ENCODE measurements around the gene HOXB9. TPM values are rescaled to one million over a fixed set of nuclear protein-coding genes. Genes with fewer than 3 reads are reported as not detected.

HOXB9 gene
- polyA plus RNA-seq, 3 donors from 2014 or later, result not detected

Other genes with a start within 250 kb of the HOXB9 start
- gene SKAP1, start 196.1 kb downstream of the HOXB9 start, polyA plus RNA-seq, result 100 to 1,000 TPM; 325 to 458 (median 329) TPM
- not detected for gene HOXB1, start 95.3 kb downstream of the HOXB9 start, polyA plus RNA-seq
- gene HOXB2, start 81.2 kb downstream of the HOXB9 start, polyA plus RNA-seq, result 10 to 100 TPM; 15.9 to 32.6 (median 18.3) TPM
- under 1 TPM in 2 of 3 donors, not detected in 1; 0.14 to 0.53 TPM for gene HOXB4, start 48.0 kb downstream of the HOXB9 start, polyA plus RNA-seq
- under 1 TPM in 2 of 3 donors, not detected in 1; 0.26 to 0.45 TPM for gene HOXB3, start 36.1 kb downstream of the HOXB9 start, polyA plus RNA-seq
- gene HOXB5, start 32.6 kb downstream of the HOXB9 start, polyA plus RNA-seq, result not detected
- gene HOXB6, start 21.4 kb downstream of the HOXB9 start, polyA plus RNA-seq, result not detected
- gene HOXB7, start 15.3 kb downstream of the HOXB9 start, polyA plus RNA-seq, result 1 to 10 TPM in 2 of 3 donors, under 1 TPM in 1; 0.39 to 1.8 (median 1.5) TPM
- gene HOXB8, start 11.1 kb downstream of the HOXB9 start, polyA plus RNA-seq, result not detected
- not detected for gene PRAC1, start 96.2 kb upstream of the HOXB9 start, polyA plus RNA-seq
- gene PRAC2, start 96.8 kb upstream of the HOXB9 start, polyA plus RNA-seq, result not detected
- gene HOXB13, start 102.4 kb upstream of the HOXB9 start, polyA plus RNA-seq, result not detected
- gene TTLL6, start 190.9 kb upstream of the HOXB9 start, polyA plus RNA-seq, result not detected
- 100 to 1,000 TPM; 164 to 267 (median 199) TPM for gene CALCOCO2, start 204.7 kb upstream of the HOXB9 start, polyA plus RNA-seq

All from immature natural killer cell (primary cell).